HG03558 (cell line): ENCODE data around the gene FAM3D.
"Not testable (repeated sequence)": the region's sequence is repeated elsewhere in the genome, so short reads cannot be mapped to it uniquely, and the experiment has no call there.

ENCODE experiments used
- ATAC-seq: cut with Tn5 transposase; IDR thresholded peaks from one replicate; pipeline ENCODE4 v1.9.1; 2021; ENCODE audit warnings: moderate number of reproducible peaks; ENCODE audit not compliant: unreplicated experiment; ENCODE audit errors: extremely low read depth

FAM3D gene

DNA sequence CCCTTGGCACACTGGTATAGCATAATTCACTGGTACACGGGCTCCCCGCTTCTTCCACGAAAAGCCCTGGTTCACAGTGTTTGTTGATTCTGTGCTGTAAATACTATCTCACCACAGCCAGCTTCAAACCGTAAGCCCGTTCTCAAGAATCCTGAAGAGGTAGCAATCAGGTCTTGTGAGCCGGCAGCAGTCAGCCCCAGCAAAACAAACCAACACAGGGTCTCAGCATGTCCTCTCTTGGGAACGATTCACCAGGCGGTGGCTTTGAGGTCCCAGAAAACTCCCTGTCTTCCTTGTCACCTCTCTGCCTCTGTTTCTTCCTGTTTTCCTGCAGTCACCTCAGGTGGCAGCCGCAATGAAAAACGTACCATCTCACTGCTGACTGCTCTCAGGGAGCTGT, 19.1 kb upstream of the FAM3D start:
- ATAC-seq = no peak

DNA sequence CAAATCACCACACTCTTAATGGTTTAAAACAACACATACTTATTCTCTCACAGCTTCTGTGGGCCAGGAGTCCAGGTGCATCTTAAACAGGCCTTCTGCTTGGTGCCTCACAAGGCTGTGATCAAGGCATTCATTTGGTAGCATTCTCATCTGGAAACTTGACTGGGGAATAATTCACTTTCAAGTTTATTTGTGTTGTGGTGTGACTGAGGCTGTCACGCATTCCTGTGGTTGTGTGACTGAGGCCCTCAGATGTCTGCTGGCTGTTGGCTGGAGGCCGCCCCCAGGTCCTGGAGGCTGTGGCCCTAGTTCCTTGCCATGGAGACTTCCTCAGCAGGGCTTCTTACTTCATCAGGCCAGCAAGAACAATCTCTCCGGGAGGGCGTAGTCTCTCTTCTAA, 16.9 kb upstream of the FAM3D start:
- ATAC-seq = no peak

DNA sequence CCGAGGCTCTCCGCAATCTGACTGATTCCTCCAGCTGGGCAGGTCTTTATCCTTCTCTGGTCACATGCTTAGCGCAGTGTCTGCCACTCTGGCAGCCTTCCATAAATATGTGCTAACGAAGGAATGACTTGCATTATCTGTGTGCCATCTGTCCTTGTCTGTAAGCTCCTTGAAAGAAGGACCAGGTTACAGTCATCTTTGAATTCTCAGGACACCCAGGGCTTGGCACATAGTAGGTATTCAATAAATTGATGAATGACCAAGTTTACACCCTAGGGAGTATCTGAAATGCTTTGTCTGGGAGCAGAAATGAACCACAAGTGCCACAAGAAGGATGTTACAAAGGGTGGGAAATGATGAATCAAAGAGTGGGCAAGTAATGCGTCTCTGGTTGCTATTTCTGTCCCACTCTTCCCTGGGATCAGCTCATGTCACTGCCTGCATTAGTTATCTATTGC, 16.5 kb upstream of the FAM3D start:
- no peak for ATAC-seq

DNA sequence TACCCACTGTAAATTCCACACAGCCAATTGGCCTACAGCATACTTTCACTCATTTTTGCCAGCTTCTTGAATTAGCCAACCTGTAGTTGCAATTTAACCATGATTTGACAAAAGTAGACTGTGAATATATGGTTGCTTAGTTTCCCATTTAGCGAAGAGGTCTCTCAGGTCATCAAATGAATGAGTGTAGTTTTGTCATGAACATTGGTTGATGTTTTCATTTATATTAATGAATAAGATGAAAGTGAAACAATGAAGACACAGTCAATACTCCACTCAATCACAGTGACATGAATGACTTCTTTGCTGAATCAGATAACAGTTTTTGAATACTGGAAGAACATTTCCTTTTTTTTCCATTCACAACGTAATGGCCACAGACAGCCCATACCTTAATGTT, 15.3 kb upstream of the FAM3D start:
- no peak for ATAC-seq

DNA sequence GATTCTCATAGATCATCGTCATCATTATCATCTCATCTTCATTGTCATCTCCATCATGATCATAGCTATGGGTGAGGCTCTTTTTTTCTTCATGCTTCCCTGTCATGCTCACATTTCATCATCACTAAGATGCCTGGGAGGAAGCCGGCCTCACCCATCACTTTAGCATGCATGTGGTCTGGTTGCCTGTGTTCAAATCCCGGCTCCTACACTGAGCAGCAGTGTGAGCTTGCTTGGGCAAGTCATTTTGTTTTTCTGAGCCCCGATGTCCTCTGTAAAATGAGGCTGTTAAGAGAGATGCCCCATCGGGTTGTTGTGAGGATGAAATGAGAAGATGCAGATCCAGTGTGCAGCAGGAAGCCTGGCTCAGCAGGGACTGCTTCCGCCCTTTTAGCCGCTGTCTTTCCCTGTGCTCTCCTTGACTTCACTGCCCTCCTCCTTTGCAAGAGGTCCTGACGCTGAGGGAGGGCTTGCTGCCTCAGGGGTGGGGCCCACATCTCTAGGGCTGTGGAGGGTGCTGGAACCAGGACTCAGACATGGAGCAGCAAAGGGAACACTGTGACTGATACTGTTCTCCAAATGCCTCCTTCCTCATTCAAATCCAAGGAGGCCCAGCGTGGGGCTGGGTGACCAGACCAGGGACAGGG, 14.4 kb upstream of the FAM3D start:
- ATAC-seq = no peak

DNA sequence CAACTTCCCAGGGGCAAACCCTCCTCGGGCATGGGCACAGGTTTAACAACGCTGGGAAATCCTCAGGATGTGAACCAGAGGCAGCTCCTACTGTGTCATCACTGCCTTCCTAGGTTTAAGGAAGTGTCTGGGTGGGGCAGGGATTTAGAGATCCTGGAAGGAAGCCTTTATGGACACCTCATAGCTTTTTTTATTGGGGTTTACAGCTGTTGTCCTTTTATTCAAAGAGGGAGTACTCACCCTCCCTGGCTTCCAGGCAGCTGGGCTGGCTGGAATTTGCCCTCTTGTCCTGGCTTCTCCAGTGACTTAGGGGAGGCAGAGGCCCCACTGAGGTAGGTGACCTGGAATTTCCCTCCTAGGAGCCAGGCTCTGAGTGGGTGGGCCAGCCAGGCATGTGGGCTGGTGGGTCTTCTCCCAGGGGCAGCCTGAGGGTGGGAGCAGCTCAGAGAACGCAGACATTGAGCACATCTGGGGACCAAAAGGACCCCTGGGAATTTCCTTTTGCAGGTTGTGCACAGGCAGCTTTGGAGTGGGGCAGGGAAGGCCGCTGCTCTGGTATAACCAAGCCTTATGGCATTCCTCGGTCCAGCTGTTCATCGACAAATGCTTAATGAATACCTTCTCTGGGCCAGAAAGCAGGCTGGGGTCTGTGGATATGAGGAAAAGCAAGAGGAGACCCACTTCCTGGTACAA, 13.5 kb upstream of the FAM3D start:
- ATAC-seq = no peak

DNA sequence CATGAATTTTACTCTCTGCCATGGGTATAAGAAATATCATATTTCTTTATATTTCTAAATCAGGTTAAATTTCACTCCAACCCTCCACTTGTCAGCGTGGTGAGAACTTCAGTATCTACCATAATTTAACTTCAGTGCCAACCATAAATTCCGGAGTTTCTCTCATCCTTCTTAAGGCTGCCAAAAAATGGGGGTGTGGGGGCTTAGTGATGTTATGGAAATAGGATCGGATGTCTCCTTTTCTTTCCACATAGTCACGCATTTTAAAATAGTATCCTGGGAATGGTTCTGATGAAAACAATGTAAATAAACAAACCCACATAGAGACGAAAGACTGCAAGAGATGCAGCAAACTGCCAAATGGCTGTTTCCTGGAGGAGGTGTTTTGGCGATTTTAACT, 12.9 kb upstream of the FAM3D start:
- no peak for ATAC-seq

DNA sequence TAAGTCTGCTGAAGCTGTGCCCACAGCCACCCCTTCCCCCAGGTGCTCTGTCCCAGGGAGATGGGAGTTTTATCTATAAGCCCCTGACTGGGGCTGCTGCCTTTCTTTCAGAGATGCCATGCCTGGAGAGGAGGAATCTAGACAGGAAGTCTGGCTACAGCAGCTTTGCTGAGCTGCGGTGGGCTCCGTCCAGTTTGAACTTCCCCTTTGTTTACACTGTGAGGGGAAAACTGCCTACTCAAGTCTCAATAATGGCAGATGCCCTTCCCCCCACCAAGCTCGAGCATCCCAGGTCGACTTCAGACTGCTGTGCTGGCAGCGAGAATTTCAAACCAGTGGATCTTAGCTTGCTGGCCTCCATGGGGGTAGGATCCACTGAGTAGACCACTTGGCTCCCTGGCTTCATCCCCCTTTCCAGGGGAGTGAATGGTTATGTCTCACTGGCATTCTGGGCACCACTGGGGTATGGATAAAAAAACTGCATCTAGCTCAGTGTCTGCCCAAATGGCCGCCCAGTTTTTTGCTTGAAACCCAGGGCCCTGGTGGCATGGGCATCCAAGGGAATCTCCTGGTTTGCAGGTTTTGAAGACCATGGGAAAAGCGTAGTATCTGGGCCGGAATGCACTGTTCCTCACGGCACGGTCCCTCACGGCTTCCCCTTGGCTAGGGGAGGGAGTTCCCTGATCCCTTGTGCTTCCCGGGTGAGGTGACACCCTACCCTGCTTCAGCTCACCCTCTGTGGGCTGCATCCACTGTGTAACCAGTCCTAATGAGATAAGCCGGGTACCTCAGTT, 11.8 kb upstream of the FAM3D start:
- ATAC-seq = not testable (repeated sequence)

DNA sequence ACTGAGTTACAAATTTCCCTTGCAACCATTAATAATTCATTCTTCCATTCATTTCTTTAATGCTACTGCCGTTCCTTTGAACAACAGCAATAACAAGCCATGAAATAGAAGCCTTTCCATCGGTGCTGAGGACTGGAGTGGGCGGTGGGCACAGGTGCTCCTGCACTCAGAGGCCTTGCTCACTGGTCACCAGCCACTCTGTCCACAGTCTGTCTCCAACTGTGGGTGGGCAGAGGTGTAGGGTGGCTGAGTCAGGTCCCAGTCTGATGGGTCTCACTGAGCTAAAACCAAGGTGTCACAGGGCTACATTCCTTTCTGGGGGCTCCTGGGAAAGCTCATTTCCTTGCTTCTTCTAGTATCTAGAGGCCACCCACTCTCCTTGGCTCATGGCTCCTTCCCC, 6.3 kb upstream of the FAM3D start:
- ATAC-seq = no peak

DNA sequence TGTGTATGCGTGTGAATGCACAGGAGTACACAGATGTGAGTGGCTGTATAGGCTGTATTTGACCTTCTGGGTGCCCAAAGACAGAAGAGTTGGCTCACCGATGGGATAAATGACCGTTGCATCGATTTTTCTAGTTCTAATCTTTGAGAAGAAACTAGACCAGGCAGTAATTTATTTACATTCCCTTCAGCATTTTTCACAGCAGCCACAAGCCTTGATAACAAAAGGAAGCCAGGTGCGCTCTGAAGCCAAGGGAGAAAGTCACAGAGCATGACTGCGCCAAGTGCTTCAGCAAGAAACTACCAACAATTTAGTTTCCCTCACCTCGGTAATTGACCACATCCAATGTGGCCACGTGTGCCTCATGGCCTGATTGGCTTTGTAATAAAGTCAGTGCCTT, 5.9 kb upstream of the FAM3D start:
- ATAC-seq = no peak

DNA sequence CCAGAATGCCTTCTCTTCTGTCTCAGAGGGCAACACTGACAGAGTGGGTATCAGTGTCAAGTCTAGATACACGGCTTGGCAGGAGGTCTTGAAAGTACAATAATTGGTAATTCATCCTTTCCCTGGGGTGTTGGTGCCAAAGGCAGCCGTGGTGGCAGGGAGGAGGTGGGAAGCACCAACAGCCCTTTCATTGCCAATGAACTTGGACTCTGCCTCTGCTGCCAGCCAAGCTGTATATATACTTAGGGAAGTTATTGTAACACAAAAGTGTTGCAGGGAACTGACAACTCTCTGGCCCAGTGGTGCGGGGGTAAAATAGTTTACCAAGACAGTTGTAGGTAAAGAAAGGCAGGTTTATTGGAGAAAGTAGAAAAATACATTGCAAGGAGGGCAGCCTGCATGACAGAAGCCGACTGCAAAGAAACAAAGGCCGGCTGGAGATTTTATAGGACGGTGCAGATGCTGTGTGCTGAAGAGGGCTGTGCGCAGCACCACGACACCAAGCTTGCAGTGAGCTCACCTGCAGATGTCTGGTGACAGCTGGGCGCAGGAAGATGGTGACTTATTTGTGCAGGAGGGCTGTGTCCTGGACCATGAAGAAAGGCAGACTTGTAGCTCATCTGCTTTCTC, 4.0 kb upstream of the FAM3D start:
- no peak for ATAC-seq

DNA sequence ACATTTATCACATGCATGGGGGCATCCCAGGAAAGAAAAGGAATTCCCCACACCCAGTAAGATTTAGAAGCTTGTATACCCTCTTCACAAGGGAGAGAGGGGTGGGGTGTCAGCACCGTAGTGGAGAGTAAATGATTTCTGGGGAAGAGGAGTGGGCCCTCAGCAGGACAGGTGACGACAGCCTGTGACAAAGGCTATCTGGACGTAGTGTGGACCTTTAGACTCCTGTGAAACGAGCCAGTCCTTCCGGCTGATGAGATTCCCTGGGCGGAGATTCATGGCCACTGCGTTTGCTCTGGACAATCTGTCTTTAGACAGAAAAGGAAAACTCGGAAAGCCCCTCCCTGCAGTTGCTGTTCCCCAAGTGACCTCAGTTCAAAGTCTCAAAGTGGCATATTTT, 1.7 kb upstream of the FAM3D start:
- ATAC-seq = no peak

DNA sequence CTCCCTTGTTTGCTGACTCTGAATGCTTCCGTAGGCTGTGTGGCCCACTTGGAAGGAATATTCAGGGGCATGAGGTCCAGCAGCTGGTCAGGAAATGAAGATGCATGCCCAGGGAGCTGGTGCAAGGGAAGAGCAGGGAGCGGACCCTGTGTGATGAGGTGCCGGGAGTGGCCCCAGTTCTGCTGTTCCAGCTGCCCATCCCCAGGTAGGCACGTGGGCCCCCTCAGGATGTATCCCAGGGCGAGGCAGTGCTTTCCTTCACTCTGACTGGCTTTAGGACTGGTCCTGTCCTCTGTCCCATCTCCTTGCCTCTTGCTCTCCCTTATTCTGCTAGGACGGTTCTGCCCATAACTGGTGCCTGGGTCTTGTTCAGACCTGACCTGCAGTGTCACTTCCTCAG, 1.1 kb upstream of the FAM3D start:
- ATAC-seq = no peak

DNA sequence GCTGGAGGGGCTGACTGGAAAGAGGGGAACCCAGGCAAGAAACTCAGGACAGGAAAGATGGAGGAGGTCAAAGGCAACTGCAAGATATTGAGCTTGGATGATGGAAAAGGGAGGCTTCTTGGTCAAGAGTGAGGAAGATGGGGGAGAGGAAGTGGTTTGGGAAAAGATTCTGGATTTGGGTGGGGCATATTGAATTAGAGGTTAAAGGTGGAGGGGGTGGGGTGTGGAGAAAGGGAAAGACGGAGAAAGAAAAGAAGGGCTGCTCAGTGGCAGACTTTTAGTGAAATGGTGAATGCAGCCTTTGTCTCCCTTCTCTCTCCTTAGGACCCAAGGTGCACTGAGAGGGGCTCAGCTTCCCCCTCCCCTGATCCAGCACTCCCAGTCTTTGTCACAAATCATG, 655 bp upstream of the FAM3D start:
- ATAC-seq = no peak

DNA sequence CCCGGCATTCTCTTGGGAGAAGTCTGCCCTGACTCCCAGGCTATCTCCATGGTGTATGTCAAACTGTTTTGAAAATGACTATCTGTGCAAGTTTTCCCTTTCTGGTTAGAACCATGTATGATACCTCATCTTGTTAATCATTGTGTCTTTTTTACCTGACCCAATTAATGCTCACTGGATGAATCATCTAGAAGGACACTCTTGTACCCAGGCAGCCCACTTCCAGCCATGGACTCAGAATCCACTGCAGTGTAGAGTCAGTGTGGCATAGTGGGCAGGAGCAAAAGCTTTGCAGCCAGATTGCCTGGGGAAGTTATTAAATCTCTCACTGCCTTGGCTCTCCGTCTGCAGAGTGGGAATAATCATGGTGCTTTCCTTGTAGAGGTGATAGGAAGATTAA, 1.2 kb downstream of the FAM3D start:
- no peak for ATAC-seq

DNA sequence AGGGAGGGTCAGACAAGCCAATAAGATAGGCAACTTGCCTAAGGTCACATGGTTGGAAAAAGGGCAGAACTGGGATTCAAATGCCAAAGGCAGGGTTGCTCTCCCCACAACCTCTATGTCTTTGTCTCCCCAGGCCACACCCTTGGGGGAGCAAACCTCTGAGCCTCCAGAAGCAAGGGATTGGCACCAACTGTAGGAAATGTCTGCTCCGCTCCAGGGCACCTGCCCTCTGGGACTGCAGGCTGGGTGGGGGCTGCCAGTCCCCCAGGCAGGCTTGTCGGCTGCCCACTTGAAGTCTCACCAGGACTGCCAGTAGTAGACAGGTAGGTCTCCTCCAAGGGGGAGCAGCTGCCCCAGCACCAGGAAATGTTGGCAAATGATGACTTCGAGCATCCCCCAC, 2.0 kb downstream of the FAM3D start:
- ATAC-seq = no peak

DNA sequence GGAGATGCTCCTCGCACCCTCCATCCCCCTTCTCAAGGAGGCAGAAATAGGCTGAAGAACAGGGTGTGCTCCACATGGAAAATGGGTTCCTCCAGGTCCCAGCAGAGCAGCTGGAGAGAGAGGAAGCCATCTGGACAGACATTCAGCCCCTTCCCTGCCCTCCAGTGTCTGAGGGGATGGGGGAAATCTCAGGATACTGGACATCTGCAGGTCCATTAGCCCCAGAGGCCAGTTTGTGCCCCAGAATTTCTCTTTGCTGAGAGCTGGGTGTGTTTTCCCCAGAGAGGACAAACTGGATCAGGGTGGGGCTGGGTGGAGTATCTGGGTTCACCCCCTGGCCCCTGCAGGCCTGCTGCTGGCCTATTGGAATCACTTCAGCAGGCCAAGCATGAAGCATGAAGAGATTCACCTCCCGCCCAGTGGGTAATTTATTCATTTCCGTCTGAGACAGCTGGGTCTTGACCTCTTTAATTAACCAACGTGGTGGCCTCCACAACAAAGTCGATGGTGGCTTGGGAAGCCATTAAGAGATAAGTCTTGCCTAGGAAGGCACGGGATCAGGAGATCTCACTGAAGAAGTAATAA, 4.6 kb downstream of the FAM3D start:
- ATAC-seq = no peak

DNA sequence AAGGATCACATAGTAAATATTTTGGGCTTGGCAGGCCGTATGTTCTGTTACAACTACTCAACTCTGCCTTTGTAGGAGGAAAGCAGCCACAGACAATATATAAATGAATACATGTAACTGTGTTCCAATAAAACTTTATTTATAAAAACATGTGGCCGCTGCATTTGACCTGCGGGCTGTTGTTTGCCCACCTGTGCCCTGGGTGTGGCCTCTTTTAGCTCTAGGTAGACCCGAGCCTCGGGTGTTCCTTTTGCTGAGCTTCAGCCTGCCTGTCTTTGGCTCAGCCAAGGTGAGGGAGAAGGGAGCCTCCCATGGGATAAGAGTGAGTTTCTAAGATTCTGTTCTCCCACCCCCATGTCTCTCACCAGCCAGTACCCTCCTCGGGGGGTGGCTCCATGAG, 5.6 kb downstream of the FAM3D start:
- no peak for ATAC-seq

DNA sequence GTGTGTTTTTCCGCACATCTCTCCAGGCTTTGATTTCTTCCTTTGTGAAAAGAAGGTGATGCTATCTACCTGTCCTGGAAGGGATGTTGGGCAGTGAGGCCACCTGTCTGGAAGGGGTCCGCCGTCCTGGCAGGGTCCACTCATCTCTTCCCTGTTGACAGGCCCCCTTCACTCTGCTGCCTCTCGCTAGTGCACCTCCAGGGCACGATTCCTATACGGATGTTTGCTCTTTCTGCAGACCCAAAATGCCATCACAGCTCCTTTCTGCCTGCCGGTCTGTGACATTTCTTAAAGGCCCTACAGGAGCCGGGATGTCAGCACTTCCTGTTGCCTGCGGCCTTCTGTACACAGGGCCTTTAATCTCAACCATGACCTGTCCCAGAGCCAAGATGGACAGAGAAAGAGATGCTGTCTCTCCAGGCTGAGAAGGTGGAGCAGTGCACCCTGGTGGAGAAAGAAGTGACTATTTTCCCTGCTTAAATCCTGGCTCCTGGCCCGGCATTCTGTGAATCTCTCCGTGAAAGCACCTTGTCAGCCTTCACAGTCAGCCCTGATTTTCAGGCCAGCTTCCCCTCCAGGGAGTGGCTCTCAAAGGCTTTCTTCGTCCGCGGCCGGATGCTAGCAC, 7.4 kb downstream of the FAM3D start:
- ATAC-seq = no peak

DNA sequence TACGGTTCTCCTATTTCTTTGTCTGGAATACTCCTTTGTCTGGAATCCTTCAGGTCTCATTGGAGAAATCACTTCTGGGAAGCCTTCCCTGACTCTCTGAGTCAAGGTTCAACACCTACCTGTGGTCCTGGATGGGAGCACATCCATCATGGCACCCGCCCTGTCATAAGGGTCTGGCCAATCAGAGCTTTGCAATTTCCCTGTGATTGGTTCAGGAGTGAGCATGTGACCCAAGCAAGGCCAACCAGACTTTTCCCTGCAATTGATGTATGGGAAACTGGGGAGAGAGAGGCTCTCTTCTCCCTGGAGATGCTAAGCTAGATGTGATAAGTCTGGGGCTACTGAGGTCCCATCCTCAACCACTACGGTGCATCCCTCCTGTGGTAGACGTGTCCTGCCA, 8.1 kb downstream of the FAM3D start:
- no peak for ATAC-seq
